GM12878 (cell line): ENCODE results near the gene CACHD1. TPM values are rescaled to one million over a fixed set of nuclear protein-coding genes. Genes with fewer than 3 reads are reported as not detected.

Experiments
- ATAC-seq: fragments of 200-7000 bp; cut with Tn5 transposase; 3 replicates; pipeline ENCODE4 v1.9.1; 2020; ENCODE audit warnings: mild to moderate bottlenecking, moderate library complexity
- BruUV-seq: library from RNA; stranded (reverse); fragments of 400-500 nt; replicated peaks from 2 replicates; lab custom pipeline; 2021; lab: Mats Ljungman, UMichigan
- CTCF ChIA-PET: fragments of 300-600 bp; sonication (Branson Sonifier 250); formaldehyde crosslinking; extraction: SDS; loops from one replicate; lab custom pipeline; 2021; ENCODE audit warnings: inconsistent platforms; lab: Yijun Ruan, JAX
- POLR2A ChIA-PET: fragments of 350-600 bp; formaldehyde crosslinking; extraction: SDS; loops from one replicate; lab custom pipeline; 2021; ENCODE audit warnings: inconsistent platforms; lab: Charles Lee
- RAD21 ChIA-PET: fragments of 300-600 bp; sonication (Branson Sonifier 250); formaldehyde crosslinking; loops from one replicate; lab custom pipeline; 2023; ENCODE audit warnings: antibody characterized with exemption; ENCODE audit not compliant: unreplicated experiment; lab: Charles Lee
- SMC1A ChIA-PET: fragments of 300-600 bp; sonication (Branson Sonifier 250); formaldehyde crosslinking; loops from one replicate; lab custom pipeline; 2023; ENCODE audit not compliant: unreplicated experiment, uncharacterized antibody; lab: Charles Lee
- DNase-seq: peaks from one replicate; pipeline ENCODE4 v3.0.0-alpha.2; 2011; ENCODE audit warnings: low read depth, low spot score
- FAIRE-seq: peaks from 3 replicates; lab custom pipeline; 2011; peaks lifted over from hg19 to GRCh38; lab: Jason Lieb, UNC
- H2AFZ ChIP-seq: 2 replicates; pipeline ENCODE4 v1.6.0; 2011; ENCODE audit warnings: low read depth, low read length, control low read depth; ENCODE audit not compliant: control insufficient read depth
- H3K27ac ChIP-seq: 2 replicates; pipeline ENCODE4 v1.5.1; 2011; ENCODE audit warnings: control low read depth; ENCODE audit not compliant: control insufficient read depth, insufficient read depth
- H3K27me3 ChIP-seq, 2 experiments: replicated peaks in 1 of 2; 2 replicates each; pipeline versions ENCODE4 v1.6.0 to v1.6.1; 2011; ENCODE audit warnings: low read length in 1 of 2; ENCODE audit not compliant: control insufficient read depth in 2 of 2, insufficient read depth in 2 of 2
- H3K36me3 ChIP-seq, 2 experiments: 2 replicates each; pipeline ENCODE4 v1.5.1; 2011; ENCODE audit warnings: low read length in 1 of 2; ENCODE audit not compliant: control insufficient read depth in 2 of 2, insufficient read depth in 2 of 2
- H3K4me1 ChIP-seq: 2 replicates; pipeline ENCODE4 v1.6.1; 2011; ENCODE audit warnings: mild to moderate bottlenecking, low read length, moderate library complexity, mixed read lengths; ENCODE audit not compliant: control insufficient read depth, insufficient read depth
- H3K4me2 ChIP-seq: 2 replicates; pipeline ENCODE4 v1.6.0; 2011; ENCODE audit warnings: control low read depth; ENCODE audit not compliant: control insufficient read depth, insufficient read depth
- H3K4me3 ChIP-seq: fragments of 200-600 bp; sonication (generic); 2 replicates; pipeline ENCODE4 v1.5.1; 2016
- H3K79me2 ChIP-seq: 2 replicates; pipeline ENCODE4 v1.6.0; 2011; ENCODE audit warnings: low read length; ENCODE audit not compliant: control insufficient read depth, insufficient read depth
- H3K9ac ChIP-seq: 2 replicates; pipeline ENCODE4 v1.8.0; 2011; ENCODE audit warnings: low read length, control low read depth, mixed read lengths; ENCODE audit not compliant: control insufficient read depth, insufficient read depth
- H3K9me3 ChIP-seq: replicated peaks from 3 replicates; pipeline ENCODE4 v1.5.1; 2011; ENCODE audit warnings: mild to moderate bottlenecking, low read length; ENCODE audit not compliant: control insufficient read depth, insufficient read depth
- H4K20me1 ChIP-seq: 2 replicates; pipeline ENCODE4 v1.6.0; 2011; ENCODE audit not compliant: control insufficient read depth, insufficient read depth
- BACH1 ChIP-seq: fragments of 450-650 bp; IDR thresholded peaks from 2 replicates; pipeline ENCODE4 v1.6.1; 2017; ENCODE audit warnings: mild to moderate bottlenecking, borderline replicate concordance
- E4F1 ChIP-seq: fragments of 450-650 bp; IDR thresholded peaks from 2 replicates; pipeline ENCODE4 v1.6.1; 2018; ENCODE audit warnings: borderline replicate concordance, mild to moderate bottlenecking; ENCODE audit not compliant: partially characterized antibody
- IKZF1 ChIP-seq: fragments of 450-650 bp; conservative IDR thresholded peaks from 2 replicates; pipeline ENCODE4 v1.6.1; 2017; ENCODE audit warnings: antibody characterized with exemption, mild to moderate bottlenecking
- MYC ChIP-seq: IDR thresholded peaks from 2 replicates; pipeline ENCODE4 v1.6.1; 2011; ENCODE audit warnings: mild to moderate bottlenecking, low read length, moderate library complexity, inconsistent platforms; ENCODE audit not compliant: insufficient read depth, insufficient replicate concordance, insufficient read length, severe bottlenecking
- TARDBP ChIP-seq: IDR thresholded peaks from 2 replicates; pipeline ENCODE4 v1.6.1; 2016; ENCODE audit warnings: borderline replicate concordance
- ZNF24 ChIP-seq: fragments of 450-650 bp; IDR thresholded peaks from 2 replicates; pipeline ENCODE4 v1.6.1; 2017; ENCODE audit warnings: antibody characterized with exemption, mild to moderate bottlenecking
- ZNF592 ChIP-seq: fragments of 450-650 bp; IDR thresholded peaks from 2 replicates; pipeline ENCODE4 v1.6.1; 2017; ENCODE audit warnings: mild to moderate bottlenecking, moderate library complexity
- WGBS: methylation state at CpG from one replicate; pipeline ENCODE4 v1.1.6; 2016; ENCODE audit warnings: low lambda C conversion rate; ENCODE audit not compliant: insufficient replicate concordance, insufficient coverage; ENCODE audit errors: missing lambda C conversion rate; 5-methylcytosine and 5-hydroxymethylcytosine counted together
- in situ Hi-C: fragments of 300-500 bp; cut with MboI; formaldehyde crosslinking; loops from 9 replicates; pipeline ENCODE4 v1.14.3; 2018; ENCODE audit warnings: mixed read lengths
- intact Hi-C: fragments of 100-400 bp; cut with micrococcal nuclease; formaldehyde crosslinking; loops from one replicate; pipeline ENCODE4 v1.14.2; 2022; ENCODE audit not compliant: unreplicated experiment
- polyA plus RNA-seq, 11 experiments: library from polyadenylated mRNA; depleted of rRNA in 4 of 11; unstranded in 6 of 11; stranded (reverse) in 5 of 11; fragments of >200 nt; fragmentation: Nextera tagmentation in 4 of 11; fragmentation: Illumina TruSeq in 1 of 11; extraction: Ambion mirVana in 4 of 11; extraction: Trizol in 1 of 11; gene quantifications; 1 replicate in 1 of 11; 2 replicates in 10 of 11; pipeline versions ENCODE4 v1.2.1 to v1.2.3, GENCODE V29; 2011 to 2016; ENCODE audit warnings: inconsistent platforms in 2 of 11, missing spikeins in 2 of 11, low read depth in 1 of 11
- total RNA-seq, 4 experiments: library from RNA; depleted of rRNA in 3 of 4; stranded (reverse); fragments of >200 nt in 3 of 4; fragmentation: Illumina TruSeq in 1 of 4; extraction: Trizol in 1 of 4; gene quantifications; 2 replicates each; pipeline versions ENCODE4 v1.2.1 to v1.2.3, GENCODE V29; 2013 to 2021
- TF ChIP-seq, protein P1 (sequence below): fragments of 450-650 bp; IDR thresholded peaks from 2 replicates; pipeline ENCODE4 v1.6.1; 2017; ENCODE audit warnings: antibody characterized with exemption, mild to moderate bottlenecking, moderate library complexity

The CACHD1 gene
- total and polyA plus RNA-seq, 10 of the 15 experiments (the other 5 are each of a cell fraction or from before 2014, with no cell fraction given): 0.03 TPM; not detected in 9

- RAD21 ChIA-PET: no interaction called here
- ATAC-seq (no peak), DNase-seq (no peak), FAIRE-seq (peak; percentile 41)
- no peaks in the 10 kb centered on the region for H3K9me3 ChIP-seq
- no peaks in the 10 kb centered on the region for H4K20me1 ChIP-seq
- no peak overlapping the region for H2AFZ ChIP-seq
- 49% methylated on average over 3 of the region's 3 CpGs for WGBS
- H3K36me3 ChIP-seq: no peaks in the 10 kb centered on the region
- CTCF ChIA-PET: no interaction called here
- BruUV-seq: no TSS peak
- H3K27me3 ChIP-seq: no peaks in the 10 kb centered on the region; a peak in 1 of 4 replicates
- no peak overlapping the region for H3K9ac ChIP-seq
- POLR2A ChIA-PET: no interaction called here
- SMC1A ChIA-PET: no interaction called here
- intact Hi-C loops: no loop called here
- in situ Hi-C loops: no loop called here
- H3K4me2 ChIP-seq: no peak overlapping the region
- H3K4me1 ChIP-seq: no peaks in the 10 kb centered on the region
- H3K4me3 ChIP-seq: no peak overlapping the region
- H3K79me2 ChIP-seq: no peaks in the 10 kb centered on the region
- H3K27ac ChIP-seq: no peak overlapping the region
- no peak for TF ChIP-seq BACH1
- no peak for TF ChIP-seq ZNF24
- TF ChIP-seq, protein P1, sequence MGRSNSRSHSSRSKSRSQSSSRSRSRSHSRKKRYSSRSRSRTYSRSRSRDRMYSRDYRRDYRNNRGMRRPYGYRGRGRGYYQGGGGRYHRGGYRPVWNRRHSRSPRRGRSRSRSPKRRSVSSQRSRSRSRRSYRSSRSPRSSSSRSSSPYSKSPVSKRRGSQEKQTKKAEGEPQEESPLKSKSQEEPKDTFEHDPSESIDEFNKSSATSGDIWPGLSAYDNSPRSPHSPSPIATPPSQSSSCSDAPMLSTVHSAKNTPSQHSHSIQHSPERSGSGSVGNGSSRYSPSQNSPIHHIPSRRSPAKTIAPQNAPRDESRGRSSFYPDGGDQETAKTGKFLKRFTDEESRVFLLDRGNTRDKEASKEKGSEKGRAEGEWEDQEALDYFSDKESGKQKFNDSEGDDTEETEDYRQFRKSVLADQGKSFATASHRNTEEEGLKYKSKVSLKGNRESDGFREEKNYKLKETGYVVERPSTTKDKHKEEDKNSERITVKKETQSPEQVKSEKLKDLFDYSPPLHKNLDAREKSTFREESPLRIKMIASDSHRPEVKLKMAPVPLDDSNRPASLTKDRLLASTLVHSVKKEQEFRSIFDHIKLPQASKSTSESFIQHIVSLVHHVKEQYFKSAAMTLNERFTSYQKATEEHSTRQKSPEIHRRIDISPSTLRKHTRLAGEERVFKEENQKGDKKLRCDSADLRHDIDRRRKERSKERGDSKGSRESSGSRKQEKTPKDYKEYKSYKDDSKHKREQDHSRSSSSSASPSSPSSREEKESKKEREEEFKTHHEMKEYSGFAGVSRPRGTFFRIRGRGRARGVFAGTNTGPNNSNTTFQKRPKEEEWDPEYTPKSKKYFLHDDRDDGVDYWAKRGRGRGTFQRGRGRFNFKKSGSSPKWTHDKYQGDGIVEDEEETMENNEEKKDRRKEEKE: no peak
- TF ChIP-seq MYC: no peak
Observed at GRCh38 chr1:64484651-64485050, 14.7 kb downstream of the CACHD1 start.

DNA sequence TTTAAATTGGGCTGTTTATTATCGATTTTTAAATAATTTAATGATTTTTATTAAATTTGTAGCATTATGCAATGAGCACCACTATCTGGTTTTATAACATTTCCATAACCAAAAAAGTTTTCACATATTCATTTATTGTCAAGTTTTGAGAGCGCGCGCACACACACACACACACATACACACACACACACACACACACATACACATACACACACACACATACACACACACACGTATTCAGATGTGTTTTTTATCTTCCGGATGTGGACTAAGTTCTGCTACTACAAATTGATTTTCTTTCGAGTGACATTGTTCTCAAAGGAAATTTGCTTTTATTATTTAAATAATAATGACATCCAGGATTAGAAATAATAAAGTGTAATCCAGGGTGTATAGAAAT is 16.3 kb downstream of the CACHD1 start:
- H3K36me3 ChIP-seq: no peaks in the 10 kb centered on the region
- no peaks in the 10 kb centered on the region for H3K4me1 ChIP-seq
- H3K27ac ChIP-seq: no peak overlapping the region
- ATAC-seq: no peak
- no peak overlapping the region for H3K9ac ChIP-seq
- BruUV-seq: no TSS peak
- in situ Hi-C loops (no loop called here), intact Hi-C loops (no loop called here)
- no peak for DNase-seq
- POLR2A ChIA-PET: interaction anchor here (0.7 kb wide), 1 partner anchor 11 kb away, joined by 3 read pairs; no protein-coding TSS in a partner anchor
- SMC1A ChIA-PET: no interaction called here
- H3K27me3 ChIP-seq: no peaks in the 10 kb centered on the region; a peak in 1 of 4 replicates
- no peaks in the 10 kb centered on the region for H3K79me2 ChIP-seq
- FAIRE-seq: no peak
- no peak overlapping the region for H3K4me2 ChIP-seq
- 47% methylated on average over 7 of the region's 7 CpGs for WGBS
- H3K9me3 ChIP-seq: no peaks in the 10 kb centered on the region
- no peak overlapping the region for H2AFZ ChIP-seq
- H3K4me3 ChIP-seq: no peak overlapping the region
- RAD21 ChIA-PET: no interaction called here
- CTCF ChIA-PET: no interaction called here
- no peaks in the 10 kb centered on the region for H4K20me1 ChIP-seq
- TF ChIP-seq E4F1 (no peak), IKZF1 (no peak), TARDBP (no peak), ZNF592 (no peak)
